NCI-H128 (cell line): ENCODE results near the gene EIF2AK3.
"Not testable (repeated sequence)": the region's sequence is repeated elsewhere in the genome, so short reads cannot be mapped to it uniquely, and the experiment has no call there.

Experiments used
- DNase-seq: peaks from one replicate; lab custom pipeline; 2025; ENCODE audit not compliant: unreplicated experiment; lab: John Stamatoyannopoulos, UW

The EIF2AK3 gene

GRCh38 chr2:88599527-88599926, 27.7 kb downstream of the EIF2AK3 start:
- no peak for DNase-seq

- DNase-seq = no peak
Observed at GRCh38 chr2:88597168-88597567, 30.1 kb downstream of the EIF2AK3 start.

- DNase-seq = no peak
Observed at GRCh38 chr2:88596141-88596830, 31.0 kb downstream of the EIF2AK3 start.

- DNase-seq = no peak
Observed at GRCh38 chr2:88591698-88592097, 35.6 kb downstream of the EIF2AK3 start.

- DNase-seq = no peak
Observed at GRCh38 chr2:88590998-88591613, 36.2 kb downstream of the EIF2AK3 start.

- no peak for DNase-seq
Observed at GRCh38 chr2:88585969-88586368, 41.3 kb downstream of the EIF2AK3 start.

GRCh38 chr2:88582030-88582429, 45.2 kb downstream of the EIF2AK3 start:
- DNase-seq = no peak

- no peak for DNase-seq
Observed at GRCh38 chr2:88580088-88580487, 47.2 kb downstream of the EIF2AK3 start.

GRCh38 chr2:88575630-88576029, 51.6 kb downstream of the EIF2AK3 start:
- no peak for DNase-seq

- DNase-seq = no peak
Observed at GRCh38 chr2:88575051-88575450, 52.2 kb downstream of the EIF2AK3 start.

GRCh38 chr2:88574445-88574844, 52.8 kb downstream of the EIF2AK3 start:
- no peak for DNase-seq

GRCh38 chr2:88568179-88568578, 59.1 kb downstream of the EIF2AK3 start:
- DNase-seq = no peak

- DNase-seq = no peak
Observed at GRCh38 chr2:88564402-88564801, 62.9 kb downstream of the EIF2AK3 start.

- DNase-seq = no peak
Observed at GRCh38 chr2:88563129-88563528, 64.1 kb downstream of the EIF2AK3 start.

GRCh38 chr2:88561646-88562388, 65.4 kb downstream of the EIF2AK3 start:
- DNase-seq = no peak

- DNase-seq = no peak
Observed at GRCh38 chr2:88560619-88561307, 66.5 kb downstream of the EIF2AK3 start.

GRCh38 chr2:88557290-88557689, 70.0 kb downstream of the EIF2AK3 start:
- no peak for DNase-seq

- no peak for DNase-seq
Observed at GRCh38 chr2:88556026-88556425, 71.2 kb downstream of the EIF2AK3 start.

- DNase-seq = no peak
Observed at GRCh38 chr2:88554189-88554588, 73.1 kb downstream of the EIF2AK3 start.

GRCh38 chr2:88549616-88550292, 77.5 kb downstream of the EIF2AK3 start:
- no peak for DNase-seq

GRCh38 chr2:88546291-88546690, 81.0 kb downstream of the EIF2AK3 start:
- not testable (repeated sequence) for DNase-seq
